ENCODE data around the gene RHCG.
"Not testable (repeated sequence)": the region's sequence is repeated elsewhere in the genome, so short reads cannot be mapped to it uniquely, and the experiment has no call there.

The RHCG gene

DNA sequence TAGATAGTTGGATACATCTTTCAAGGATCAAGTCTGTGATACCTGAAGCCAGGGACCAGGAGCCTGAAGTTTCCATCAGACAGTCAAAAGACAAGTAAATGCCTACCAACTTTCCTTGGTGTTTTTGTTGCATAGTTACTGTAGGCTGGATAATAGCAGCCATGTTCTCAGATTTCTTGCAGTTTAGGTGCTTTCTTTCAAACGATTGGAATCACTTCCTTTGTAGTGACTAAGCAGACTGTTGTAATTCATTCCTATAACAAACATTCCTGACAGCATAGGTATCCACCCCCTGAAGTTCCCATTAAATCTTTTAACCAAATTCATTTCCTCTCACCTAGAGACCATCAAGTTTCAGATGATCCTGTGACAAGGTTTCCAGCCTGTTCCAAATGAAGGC is 27.6 kb downstream of the RHCG start:
- H3K27me3 Mint-ChIP-seq: peaks cover 28% of the 10 kb centered on the region
- H3K27ac Mint-ChIP-seq, H3K9me3 Mint-ChIP-seq, H3K4me1 Mint-ChIP-seq, H3K4me3 Mint-ChIP-seq, H3K36me3 Mint-ChIP-seq: not testable (repeated sequence)

DNA sequence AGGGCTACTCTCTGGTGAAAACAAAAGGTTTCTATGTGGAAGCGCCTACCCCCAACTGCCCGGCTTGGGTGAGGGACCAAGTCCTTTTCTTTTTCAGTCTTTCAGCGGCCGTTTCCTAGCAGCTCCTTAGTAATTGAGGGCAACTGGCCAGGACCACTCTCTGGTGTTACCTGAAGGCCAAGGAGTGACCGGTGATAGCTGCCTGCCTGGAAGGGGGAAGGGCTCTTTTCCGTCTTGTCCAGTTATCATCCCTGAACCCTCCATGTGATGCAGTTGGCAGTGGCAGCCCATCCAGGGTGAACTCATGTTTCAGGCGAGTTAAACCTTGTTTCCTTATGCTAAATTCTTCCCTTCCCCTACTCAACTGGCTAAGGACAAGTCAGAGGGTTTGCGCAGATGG is 33.3 kb downstream of the RHCG start:
- Mint-ChIP-seq H3K36me3 (peaks cover 2% of the 10 kb centered on the region), H3K9me3 (no peaks in the 10 kb centered on the region), H3K4me3 (no peak overlapping the region), H3K27me3 (peaks cover 25% of the 10 kb centered on the region), H3K4me1 (no peaks in the 10 kb centered on the region), H3K27ac (no peak overlapping the region)

DNA sequence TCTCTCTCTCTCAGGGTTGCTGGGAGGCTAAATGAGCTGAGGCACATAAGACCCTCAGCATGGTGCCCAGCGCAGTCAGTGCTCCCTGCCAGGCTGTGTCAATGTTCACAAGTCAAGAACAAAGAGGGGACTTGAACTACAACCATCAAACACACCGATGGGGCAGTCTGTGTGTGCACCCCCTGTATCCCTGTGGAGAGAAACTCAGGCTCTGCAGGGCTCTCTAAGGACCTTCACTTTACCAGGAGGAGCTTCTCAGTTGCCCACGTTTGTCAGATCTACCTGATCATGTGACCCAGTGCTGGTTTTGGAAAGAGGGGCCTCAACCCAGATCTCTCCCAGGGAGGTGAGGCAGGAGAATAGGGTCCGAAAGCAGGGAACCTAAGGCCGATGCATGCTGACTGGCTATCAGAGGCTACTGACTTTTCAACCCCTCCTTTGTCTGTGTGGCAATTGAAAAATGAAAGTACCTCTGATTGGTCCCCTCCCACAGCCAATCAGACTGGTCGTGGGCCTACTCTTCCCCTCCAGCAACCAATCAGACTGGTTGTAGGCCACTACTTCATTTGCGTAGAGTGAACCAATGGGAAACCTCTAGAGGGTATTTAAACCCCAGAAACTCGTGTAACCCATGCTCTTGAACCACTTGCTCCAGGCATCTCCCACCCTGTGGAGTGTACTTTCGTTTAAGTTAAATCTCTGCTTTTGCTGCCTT is 34.0 kb downstream of the RHCG start:
- Mint-ChIP-seq H3K4me1 (no peaks in the 10 kb centered on the region), H3K27ac (no peak overlapping the region), H3K27me3 (peaks cover 21% of the 10 kb centered on the region)

DNA sequence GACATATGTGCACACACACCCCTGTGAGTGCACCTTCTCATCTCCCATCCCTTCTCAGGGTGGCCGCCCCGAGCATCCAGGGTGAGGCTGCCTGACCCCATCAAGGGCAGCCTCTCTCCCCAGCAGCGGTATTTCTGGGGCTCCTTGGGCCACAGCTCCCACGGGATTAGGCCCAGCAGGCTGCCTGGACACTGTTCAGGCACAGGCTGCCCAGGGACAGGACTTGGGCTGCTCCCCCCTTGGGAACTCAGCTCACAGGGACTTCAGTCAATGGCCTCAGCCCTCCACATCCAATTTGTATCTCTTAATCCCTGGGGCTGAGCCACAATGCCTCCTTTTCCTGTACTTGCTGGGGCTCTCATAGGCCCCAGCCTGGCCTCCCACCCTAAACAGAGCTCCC is 35.0 kb downstream of the RHCG start:
- Mint-ChIP-seq H3K27me3 (peaks cover 21% of the 10 kb centered on the region), H3K27ac (no peak overlapping the region), H3K36me3 (peaks cover 2% of the 10 kb centered on the region), H3K4me3 (no peak overlapping the region), H3K4me1 (no peaks in the 10 kb centered on the region), H3K9me3 (no peaks in the 10 kb centered on the region)

More for the DNA sequence above, 34.0 kb downstream of the RHCG start:
- Mint-ChIP-seq H3K9me3 (no peaks in the 10 kb centered on the region), H3K36me3 (peaks cover 2% of the 10 kb centered on the region), H3K4me3 (no peak overlapping the region)

DNA sequence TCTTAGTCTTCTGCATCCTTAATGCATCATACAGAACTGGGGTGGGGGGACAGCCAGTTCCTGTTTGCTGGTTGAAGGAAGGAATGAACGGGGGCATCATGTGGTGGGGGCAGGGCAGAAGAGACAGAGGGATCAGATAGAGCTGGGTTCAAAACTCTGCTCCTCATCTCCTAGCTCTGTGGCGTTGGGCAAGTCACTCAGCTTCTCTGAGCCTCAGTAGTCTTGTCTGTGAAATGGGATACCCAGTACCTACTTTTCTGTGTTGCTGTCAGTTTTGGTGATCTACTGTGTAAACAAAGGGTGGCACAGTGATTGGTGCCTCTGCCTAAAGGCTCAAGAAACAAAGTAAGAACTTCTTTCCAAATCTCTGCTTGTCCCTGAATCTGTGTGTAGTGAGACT is 36.3 kb downstream of the RHCG start:
- Mint-ChIP-seq H3K4me3 (no peak overlapping the region), H3K9me3 (no peaks in the 10 kb centered on the region), H3K27ac (no peak overlapping the region), H3K36me3 (peaks cover 3% of the 10 kb centered on the region), H3K27me3 (peaks cover 19% of the 10 kb centered on the region), H3K4me1 (no peaks in the 10 kb centered on the region)

DNA sequence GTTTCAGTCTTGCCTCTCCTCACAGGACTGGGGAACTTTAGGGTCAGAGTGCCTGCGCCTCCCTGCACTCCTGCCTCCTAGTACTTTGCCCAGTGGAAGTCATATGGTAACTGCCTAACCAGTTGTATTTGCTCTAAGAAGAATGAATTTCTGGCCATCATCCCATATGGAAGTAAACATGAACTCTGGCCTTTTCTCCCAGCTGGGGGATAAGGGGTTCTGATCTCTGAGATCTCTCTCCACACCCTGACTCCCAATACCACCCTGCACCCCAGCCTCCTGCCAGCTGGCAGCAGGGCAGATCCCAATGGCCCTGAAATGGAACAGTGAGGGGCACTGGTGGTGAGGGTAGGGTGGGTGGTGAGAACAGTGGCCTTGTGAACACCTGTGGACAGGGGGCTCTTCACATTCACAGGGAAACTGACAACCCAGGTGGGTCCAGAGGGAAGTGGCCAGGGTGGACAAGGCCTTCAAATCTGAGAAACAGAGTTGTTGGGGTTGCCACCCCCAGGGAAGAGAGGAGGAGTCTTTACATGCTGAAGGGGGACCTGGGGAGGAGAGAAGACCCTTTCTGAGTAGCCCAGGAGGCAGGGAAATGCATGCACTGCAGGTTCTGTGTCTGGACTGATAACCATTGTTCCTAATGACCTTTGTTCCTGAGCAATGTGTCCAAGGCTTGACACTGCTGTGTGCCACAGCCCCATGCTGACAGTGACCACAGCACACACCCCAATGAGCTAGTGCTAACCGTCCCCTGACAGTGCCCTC is 36.9 kb downstream of the RHCG start:
- Mint-ChIP-seq H3K4me3 (no peak overlapping the region), H3K4me1 (no peaks in the 10 kb centered on the region), H3K36me3 (peaks cover 3% of the 10 kb centered on the region), H3K27ac (no peak overlapping the region), H3K27me3 (peaks cover 17% of the 10 kb centered on the region), H3K9me3 (no peaks in the 10 kb centered on the region)

DNA sequence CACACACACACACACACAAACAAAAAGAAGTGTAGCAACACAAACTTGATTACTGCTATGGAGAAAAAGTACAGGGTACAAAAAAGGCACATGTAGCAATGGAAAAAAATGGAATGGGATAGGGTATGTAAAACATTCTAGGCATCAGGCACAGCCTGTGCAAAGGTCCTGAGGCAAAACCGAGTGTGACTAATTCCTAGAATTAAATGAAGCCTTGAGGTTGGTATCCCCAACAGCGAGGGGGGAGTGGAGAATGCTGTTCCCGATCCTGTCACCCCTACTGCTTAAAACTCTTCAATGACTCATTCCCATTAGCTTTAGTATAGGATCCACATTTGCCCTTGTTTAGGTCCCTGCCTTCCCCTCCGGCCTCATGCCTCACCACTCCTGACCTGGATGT is 37.9 kb downstream of the RHCG start:
- H3K27me3 Mint-ChIP-seq: peaks cover 14% of the 10 kb centered on the region

DNA sequence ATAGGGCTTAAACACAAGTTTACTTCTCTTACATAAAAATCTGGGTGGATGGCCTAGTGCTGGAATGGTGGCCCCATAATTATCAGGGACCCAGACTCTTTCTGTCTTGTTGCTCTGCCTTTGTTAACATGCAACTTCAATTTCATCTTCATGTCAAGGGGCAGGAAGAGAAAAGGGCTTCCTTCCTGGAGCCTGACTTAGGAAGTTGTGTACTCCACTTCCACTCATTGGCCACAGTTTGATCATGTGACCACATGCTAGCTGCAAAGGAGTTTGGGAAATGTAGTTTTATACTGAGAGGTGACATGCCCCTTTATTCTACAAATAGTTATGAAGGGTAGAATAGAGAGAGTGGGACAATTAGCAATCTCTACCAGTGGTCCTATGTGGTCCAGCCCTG is 39.3 kb downstream of the RHCG start:
- Mint-ChIP-seq H3K4me3 (no peak overlapping the region), H3K36me3 (peaks cover 1% of the 10 kb centered on the region), H3K9me3 (no peaks in the 10 kb centered on the region), H3K27ac (no peak overlapping the region), H3K27me3 (peaks cover 11% of the 10 kb centered on the region), H3K4me1 (no peaks in the 10 kb centered on the region)

More for the DNA sequence above, 37.9 kb downstream of the RHCG start:
- Mint-ChIP-seq H3K4me3 (no peak overlapping the region), H3K36me3 (peaks cover 3% of the 10 kb centered on the region), H3K9me3 (no peaks in the 10 kb centered on the region), H3K4me1 (no peaks in the 10 kb centered on the region), H3K27ac (no peak overlapping the region)

DNA sequence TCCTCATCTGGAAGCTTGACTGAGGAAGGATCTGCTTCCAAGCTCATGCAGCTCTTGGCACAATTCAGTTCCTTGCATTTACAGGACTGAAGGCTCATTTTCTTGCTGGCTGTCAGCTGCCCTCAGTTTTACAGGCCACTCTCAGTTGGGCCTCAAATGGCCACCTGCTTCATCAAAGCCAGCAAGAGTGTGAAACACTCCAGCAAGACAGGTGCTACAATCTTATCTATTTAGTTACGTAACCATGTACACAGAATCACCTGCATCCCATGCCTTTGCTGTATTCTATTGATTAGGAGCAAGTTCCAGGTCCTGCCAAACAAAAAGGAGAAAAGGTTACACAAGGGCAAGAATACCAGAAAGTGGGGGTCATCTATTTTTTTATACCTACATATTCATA is 40.8 kb downstream of the RHCG start:
- H3K36me3 Mint-ChIP-seq: peaks cover 1% of the 10 kb centered on the region
- no peak overlapping the region for H3K27ac Mint-ChIP-seq
- no peaks in the 10 kb centered on the region for H3K4me1 Mint-ChIP-seq
- no peaks in the 10 kb centered on the region for H3K9me3 Mint-ChIP-seq
- H3K27me3 Mint-ChIP-seq: peaks cover 7% of the 10 kb centered on the region
- H3K4me3 Mint-ChIP-seq: no peak overlapping the region

DNA sequence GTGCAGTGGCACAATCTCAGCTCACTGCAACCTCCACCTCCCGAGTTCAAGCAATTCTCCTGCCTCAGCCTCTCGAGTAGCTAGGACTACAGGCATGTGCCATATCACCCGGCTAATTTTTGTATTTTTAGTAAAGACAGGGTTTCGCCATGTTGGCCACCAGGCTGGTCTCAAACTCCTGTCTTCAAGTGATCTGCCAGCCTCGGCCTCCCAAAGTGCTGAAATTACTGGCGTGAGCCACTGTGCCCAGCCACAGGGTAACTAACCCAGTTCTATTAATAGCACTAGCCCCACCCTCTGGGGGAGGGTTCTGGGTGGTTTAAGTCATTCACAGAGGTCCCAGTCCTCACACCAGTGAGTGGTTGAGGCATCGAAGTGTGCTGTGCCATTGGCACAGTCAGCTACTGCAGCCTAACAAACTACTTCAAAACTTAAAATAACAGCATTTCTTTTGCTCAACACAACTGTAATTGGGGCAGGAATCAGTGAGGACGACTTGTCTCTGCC is 44.0 kb downstream of the RHCG start:
- H3K9me3 Mint-ChIP-seq: no peaks in the 10 kb centered on the region
- no peaks in the 10 kb centered on the region for H3K4me1 Mint-ChIP-seq
- H3K36me3 Mint-ChIP-seq: peaks cover 1% of the 10 kb centered on the region
- peaks cover 10% of the 10 kb centered on the region for H3K27me3 Mint-ChIP-seq
- no peak overlapping the region for H3K27ac Mint-ChIP-seq
- H3K4me3 Mint-ChIP-seq: no peak overlapping the region

DNA sequence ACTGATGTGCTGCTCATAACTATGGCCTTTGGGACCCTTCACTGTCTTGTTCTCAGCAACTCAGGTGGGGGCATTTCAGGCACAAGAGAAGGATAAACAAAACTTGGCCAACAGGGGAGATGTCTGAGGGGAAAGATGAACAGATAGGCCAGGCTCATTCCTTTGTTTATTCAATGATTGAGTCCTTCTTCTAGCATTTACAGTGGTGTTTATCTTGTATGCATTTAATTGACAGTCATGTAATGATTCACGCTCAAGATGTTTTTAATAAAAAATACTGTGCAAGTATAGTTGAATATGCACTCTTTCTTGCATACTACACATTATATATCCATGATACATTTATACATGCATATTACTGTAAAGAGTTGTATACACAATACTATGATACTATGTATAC is 44.5 kb downstream of the RHCG start:
- H3K27ac Mint-ChIP-seq: no peak overlapping the region
- H3K27me3 Mint-ChIP-seq: peaks cover 12% of the 10 kb centered on the region
- H3K9me3 Mint-ChIP-seq: no peaks in the 10 kb centered on the region
- H3K4me3 Mint-ChIP-seq: no peak overlapping the region
- H3K4me1 Mint-ChIP-seq: no peaks in the 10 kb centered on the region
- H3K36me3 Mint-ChIP-seq: peaks cover 1% of the 10 kb centered on the region

DNA sequence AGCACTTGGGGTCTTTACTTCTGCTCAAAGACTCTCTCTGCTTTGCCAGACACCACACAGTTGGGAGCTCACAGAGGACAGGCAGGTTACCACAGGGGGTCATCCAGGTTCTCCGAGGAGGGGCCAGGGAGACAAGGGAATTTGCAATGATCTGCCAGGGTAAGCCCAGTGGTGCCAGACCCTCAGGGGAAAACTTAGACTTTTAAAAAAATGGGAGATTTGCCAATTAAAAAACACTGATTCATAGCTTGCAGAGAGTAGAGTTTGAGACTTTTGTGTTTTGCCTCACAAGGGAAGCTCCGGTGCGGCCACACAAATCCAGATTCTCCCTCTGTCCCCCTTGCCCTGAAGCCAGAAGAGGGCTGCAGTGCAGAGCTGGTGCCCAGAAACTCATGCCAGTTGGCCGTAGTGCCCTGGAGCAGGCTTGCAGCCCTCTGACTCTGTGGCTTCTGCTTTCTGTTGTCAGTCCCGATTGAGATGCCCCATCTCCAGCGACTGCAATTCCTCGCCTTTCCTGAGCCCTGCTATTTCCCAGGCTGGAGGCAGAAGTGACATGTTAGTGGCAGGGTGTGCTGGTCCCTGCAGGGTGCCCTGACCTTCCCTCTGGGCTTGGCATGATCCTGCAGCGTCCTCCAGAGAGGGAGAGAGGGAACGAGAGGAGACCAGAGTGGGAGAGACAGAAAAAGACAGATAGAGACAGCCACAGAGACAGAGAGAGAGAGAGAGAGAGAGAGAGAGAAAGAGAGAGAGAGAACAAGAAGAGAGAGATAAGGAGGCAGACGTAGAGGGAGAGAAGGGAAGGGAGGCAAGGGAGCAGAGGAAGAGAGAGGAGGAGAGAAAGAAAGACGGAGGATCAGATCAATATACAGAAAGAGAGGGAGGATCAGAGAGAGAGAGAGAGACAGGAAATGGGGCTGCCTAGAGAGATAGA is 46.0 kb downstream of the RHCG start:
- peaks cover 17% of the 10 kb centered on the region for H3K27me3 Mint-ChIP-seq
- H3K4me1 Mint-ChIP-seq: no peaks in the 10 kb centered on the region
- no peaks in the 10 kb centered on the region for H3K9me3 Mint-ChIP-seq
- no peak overlapping the region for H3K4me3 Mint-ChIP-seq
- H3K27ac Mint-ChIP-seq: no peak overlapping the region
- H3K36me3 Mint-ChIP-seq: no peaks in the 10 kb centered on the region

DNA sequence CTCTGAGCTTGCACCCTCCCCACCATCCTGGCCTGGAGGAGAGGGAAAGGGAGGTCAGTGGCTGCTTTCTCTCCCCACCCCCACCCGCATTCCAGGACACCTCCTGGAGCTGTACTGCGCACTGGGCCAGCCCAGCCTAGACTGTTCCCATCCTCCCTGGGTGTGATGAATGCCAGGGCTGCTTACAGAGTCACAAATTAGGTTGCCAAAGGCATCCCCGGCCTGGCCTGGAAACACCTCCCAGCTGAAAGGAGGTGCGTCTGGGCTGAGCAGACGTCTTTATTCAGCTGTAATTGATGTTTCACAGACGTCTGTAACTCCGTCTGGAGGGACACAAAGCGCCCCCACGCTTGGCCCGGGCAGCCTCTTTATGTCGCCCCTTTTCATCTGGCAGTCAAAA is 47.6 kb downstream of the RHCG start:
- H3K9me3 Mint-ChIP-seq: no peaks in the 10 kb centered on the region
- H3K27me3 Mint-ChIP-seq: peaks cover 17% of the 10 kb centered on the region
- H3K4me3 Mint-ChIP-seq: no peak overlapping the region

DNA sequence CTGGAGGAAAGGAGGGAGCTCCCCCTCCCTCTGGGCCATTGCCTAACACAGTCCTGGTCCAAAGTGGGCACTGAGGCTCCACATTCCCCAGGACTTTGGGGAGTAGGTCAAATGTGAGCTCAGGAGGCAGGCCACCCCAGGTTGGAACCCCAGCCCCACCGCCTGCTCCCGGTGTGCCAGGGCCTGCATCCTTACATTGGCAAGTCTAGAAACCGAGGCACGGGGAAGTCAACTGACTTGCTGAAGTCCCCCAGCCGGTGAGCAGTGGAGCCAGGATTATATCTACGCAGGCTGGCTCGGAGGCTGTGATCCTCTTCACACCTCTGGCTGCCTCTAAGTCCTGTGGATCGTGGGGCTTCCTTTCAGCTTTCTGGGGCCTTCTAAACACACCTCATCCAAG is 48.7 kb downstream of the RHCG start:
- H3K36me3 Mint-ChIP-seq: no peaks in the 10 kb centered on the region
- H3K27ac Mint-ChIP-seq: no peak overlapping the region
- no peak overlapping the region for H3K4me3 Mint-ChIP-seq
- H3K27me3 Mint-ChIP-seq: peaks cover 15% of the 10 kb centered on the region
- no peaks in the 10 kb centered on the region for H3K9me3 Mint-ChIP-seq
- no peaks in the 10 kb centered on the region for H3K4me1 Mint-ChIP-seq

More for the DNA sequence above, 47.6 kb downstream of the RHCG start:
- H3K36me3 Mint-ChIP-seq: no peaks in the 10 kb centered on the region
- no peak overlapping the region for H3K27ac Mint-ChIP-seq
- no peaks in the 10 kb centered on the region for H3K4me1 Mint-ChIP-seq

DNA sequence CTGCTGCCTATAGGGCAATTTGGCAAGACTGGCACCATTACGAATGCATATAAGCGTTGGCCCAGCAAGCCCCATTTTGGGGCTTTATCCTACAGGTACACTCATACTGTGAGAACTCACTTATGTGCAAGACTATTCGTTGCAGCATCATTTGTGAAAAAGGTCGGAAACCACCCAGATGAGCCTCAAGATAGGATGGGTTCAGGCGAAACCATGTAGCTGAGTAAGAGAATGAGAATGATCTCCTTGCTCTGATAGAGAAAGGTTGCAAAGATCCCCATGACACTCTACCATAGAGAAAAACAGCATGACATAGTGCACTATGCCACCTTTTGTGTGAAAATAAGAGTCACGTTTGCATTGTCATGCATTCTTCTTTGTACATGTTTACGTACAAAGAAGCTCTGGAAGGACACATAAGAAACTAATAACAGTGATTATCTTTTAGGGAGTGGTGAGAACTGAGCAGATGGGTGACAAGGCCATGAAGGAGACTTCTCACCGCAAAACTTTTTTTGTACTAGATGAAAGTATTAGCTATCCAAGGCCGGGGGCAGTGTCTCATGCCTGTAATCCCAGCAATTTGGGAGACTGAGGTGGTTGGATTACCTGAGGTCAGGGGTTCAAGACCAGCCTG is 50.0 kb downstream of the RHCG start:
- Mint-ChIP-seq H3K27ac (no peak overlapping the region), H3K4me1 (no peaks in the 10 kb centered on the region), H3K4me3 (no peak overlapping the region), H3K9me3 (no peaks in the 10 kb centered on the region), H3K36me3 (no peaks in the 10 kb centered on the region), H3K27me3 (peaks cover 15% of the 10 kb centered on the region)
